HCT116 (cell line): Measurements from ENCODE around the gene MAP3K2.

Experiments
- JUND ChIP-seq: IDR thresholded peaks from 2 replicates; pipeline ENCODE4 v1.6.1; 2012
- POLR2A ChIP-seq: IDR thresholded peaks from 2 replicates; pipeline ENCODE4 v1.7.0; 2011; ENCODE audit warnings: borderline replicate concordance; ENCODE audit not compliant: insufficient read depth, insufficient read length; ENCODE audit errors: extremely low read depth
- SIN3A ChIP-seq: IDR thresholded peaks from 2 replicates; pipeline ENCODE4 v1.6.1; 2012; ENCODE audit warnings: low read depth
- ZFX ChIP-seq: fragments of 450-650 bp; IDR thresholded peaks from 2 replicates; pipeline ENCODE4 v1.6.1; 2017
- ZNF274 ChIP-seq: fragments of 200-500 bp; sonication (Bioruptor generic); IDR thresholded peaks from 2 replicates; pipeline ENCODE4 v1.6.1; 2014; ENCODE audit warnings: mild to moderate bottlenecking, low read depth, low read length, inconsistent platforms
- TF ChIP-seq, protein P1 (sequence below), 3 experiments: fragments of 200-600 bp in 1 of 3; sonication (generic) in 1 of 3; IDR thresholded peaks in 2 of 3; conservative IDR thresholded peaks in 1 of 3; 2 replicates each; pipeline ENCODE4 v1.5.1; 2012 to 2017; ENCODE audit warnings: low read depth in 2 of 3, low read length in 2 of 3, antibody characterized with exemption in 1 of 3, borderline replicate concordance in 1 of 3, control low read depth in 1 of 3, mild to moderate bottlenecking in 1 of 3, mixed read lengths in 1 of 3, mixed run types in 1 of 3, moderate library complexity in 1 of 3; ENCODE audit not compliant: insufficient read depth in 1 of 3

DNA sequence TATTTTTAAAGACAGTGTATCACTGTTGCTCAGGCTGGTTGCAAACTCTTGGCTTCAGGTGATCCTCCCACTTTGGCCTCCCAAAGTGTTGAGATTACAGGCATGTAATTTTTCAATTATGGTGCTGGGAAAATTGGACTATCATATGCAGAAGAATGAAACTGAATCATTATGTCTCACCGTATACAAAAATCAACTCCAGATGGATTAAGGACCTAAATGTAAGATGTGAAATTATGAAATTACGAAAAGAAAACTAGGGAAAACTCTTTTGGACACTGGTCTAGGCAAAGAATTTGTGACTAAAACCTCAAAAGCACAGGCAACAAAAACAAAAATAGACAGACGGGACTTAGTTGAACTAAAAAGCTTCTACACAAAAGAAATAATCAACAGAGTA, 31.2 kb downstream of the MAP3K2 start:
- TF ChIP-seq SIN3A (no peak), JUND (no peak), ZNF274 (no peak), ZFX (no peak), POLR2A (no peak)
- TF ChIP-seq, protein P1, sequence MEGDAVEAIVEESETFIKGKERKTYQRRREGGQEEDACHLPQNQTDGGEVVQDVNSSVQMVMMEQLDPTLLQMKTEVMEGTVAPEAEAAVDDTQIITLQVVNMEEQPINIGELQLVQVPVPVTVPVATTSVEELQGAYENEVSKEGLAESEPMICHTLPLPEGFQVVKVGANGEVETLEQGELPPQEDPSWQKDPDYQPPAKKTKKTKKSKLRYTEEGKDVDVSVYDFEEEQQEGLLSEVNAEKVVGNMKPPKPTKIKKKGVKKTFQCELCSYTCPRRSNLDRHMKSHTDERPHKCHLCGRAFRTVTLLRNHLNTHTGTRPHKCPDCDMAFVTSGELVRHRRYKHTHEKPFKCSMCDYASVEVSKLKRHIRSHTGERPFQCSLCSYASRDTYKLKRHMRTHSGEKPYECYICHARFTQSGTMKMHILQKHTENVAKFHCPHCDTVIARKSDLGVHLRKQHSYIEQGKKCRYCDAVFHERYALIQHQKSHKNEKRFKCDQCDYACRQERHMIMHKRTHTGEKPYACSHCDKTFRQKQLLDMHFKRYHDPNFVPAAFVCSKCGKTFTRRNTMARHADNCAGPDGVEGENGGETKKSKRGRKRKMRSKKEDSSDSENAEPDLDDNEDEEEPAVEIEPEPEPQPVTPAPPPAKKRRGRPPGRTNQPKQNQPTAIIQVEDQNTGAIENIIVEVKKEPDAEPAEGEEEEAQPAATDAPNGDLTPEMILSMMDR (IDR thresholded peaks at IDR 0.05 in 2 of 3, conservative IDR thresholded peaks at IDR 0.05 in 1 of 3; ENCODE audit: borderline replicate concordance in 1 of 3, insufficient read depth in 1 of 3, low read depth in 2 of 3, low read length in 2 of 3): no peak
